Activated B cell treated with CpG ODN at 0.5 μM for 24 hours (primary cell): Measurements from ENCODE around the gene ZNF444. TPM values are rescaled to one million over a fixed set of nuclear protein-coding genes. Genes with fewer than 3 reads are reported as not detected.
"Not testable (repeated sequence)": the region's sequence is repeated elsewhere in the genome, so short reads cannot be mapped to it uniquely, and the experiment has no call there.

Experiments used
- ATAC-seq: fragments of 200-7000 bp; cut with Tn5 transposase; one replicate; pipeline ENCODE4 v1.10.0; 2021; ENCODE audit warnings: low read depth, mild to moderate bottlenecking, moderate library complexity
- CTCF ChIA-PET: fragments of 350-600 bp; sonication (Branson Sonifier 250); formaldehyde crosslinking; loops from one replicate; lab custom pipeline; 2021; ENCODE audit warnings: antibody characterized with exemption; lab: Charles Lee
- POLR2A ChIA-PET: fragments of 350-600 bp; sonication (Branson Sonifier 250); formaldehyde crosslinking; loops from one replicate; lab custom pipeline; 2021; ENCODE audit warnings: antibody characterized with exemption; lab: Charles Lee
- DNase-seq: peaks from one replicate; pipeline ENCODE4 v3.0.0; 2022
- H3K27ac Mint-ChIP-seq: one replicate; pipeline ENCODE4 v1.8.0; 2020; ENCODE audit warnings: mixed read lengths
- H3K27me3 Mint-ChIP-seq: one replicate; pipeline ENCODE4 v1.8.0; 2021; ENCODE audit warnings: mixed read lengths
- H3K36me3 Mint-ChIP-seq: one replicate; pipeline ENCODE4 v1.8.0; 2021; ENCODE audit warnings: low read depth, mixed read lengths
- H3K4me1 Mint-ChIP-seq: one replicate; pipeline ENCODE4 v1.8.0; 2021; ENCODE audit warnings: mixed read lengths
- H3K4me3 Mint-ChIP-seq: one replicate; pipeline ENCODE4 v1.8.0; 2020; ENCODE audit warnings: mild to moderate bottlenecking, mixed read lengths
- H3K9me3 Mint-ChIP-seq: one replicate; pipeline ENCODE4 v1.8.0; 2020; ENCODE audit warnings: mixed read lengths
- CTCF ChIP-seq: fragments of 200-600 bp; IDR thresholded peaks from one replicate; pipeline ENCODE4 v1.8.0; 2022; ENCODE audit warnings: antibody characterized with exemption, mild to moderate bottlenecking
- intact Hi-C: fragments of 100-400 bp; cut with micrococcal nuclease; formaldehyde crosslinking; loops from one replicate; pipeline ENCODE4 v1.15.1; 2024
- total RNA-seq: library from RNA; stranded (reverse); gene quantifications from 2 replicates; pipeline ENCODE4 v1.2.3, GENCODE V29; 2022

ZNF444 gene
- total RNA-seq, 1 donor from 2014 or later: 32.1 TPM

DNA sequence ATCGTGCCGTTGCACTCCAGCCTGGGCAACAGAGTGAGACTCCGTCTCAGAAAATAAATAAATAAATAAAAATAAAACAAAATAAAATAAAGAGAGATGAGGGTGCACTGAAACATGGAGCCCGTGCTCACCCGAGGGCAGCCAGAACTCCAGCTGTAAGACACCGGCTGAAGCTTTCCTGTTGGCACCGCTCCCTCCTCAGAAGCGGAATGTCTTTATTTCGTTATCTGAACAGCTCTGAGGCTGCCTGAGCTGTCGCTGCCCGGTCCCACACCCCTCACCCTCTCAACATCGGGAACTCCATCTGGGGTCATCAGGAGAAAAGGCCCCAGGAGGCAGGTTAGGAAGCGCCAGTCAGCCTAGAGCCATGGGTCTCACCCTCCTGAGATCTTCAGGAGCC, 44.4 kb upstream of the ZNF444 start:
- TF ChIP-seq CTCF: no peak
- POLR2A ChIA-PET: no interaction called here
- H3K27me3 Mint-ChIP-seq: no peaks in the 10 kb centered on the region
- CTCF ChIA-PET: no interaction called here
- no peaks in the 10 kb centered on the region for H3K9me3 Mint-ChIP-seq
- DNase-seq (no peak), ATAC-seq (no peak)
- no peak overlapping the region for H3K27ac Mint-ChIP-seq
- no peak overlapping the region for H3K4me3 Mint-ChIP-seq
- H3K4me1 Mint-ChIP-seq: no peaks in the 10 kb centered on the region
- peaks cover 57% of the 10 kb centered on the region for H3K36me3 Mint-ChIP-seq
- intact Hi-C loops: no loop called here

DNA sequence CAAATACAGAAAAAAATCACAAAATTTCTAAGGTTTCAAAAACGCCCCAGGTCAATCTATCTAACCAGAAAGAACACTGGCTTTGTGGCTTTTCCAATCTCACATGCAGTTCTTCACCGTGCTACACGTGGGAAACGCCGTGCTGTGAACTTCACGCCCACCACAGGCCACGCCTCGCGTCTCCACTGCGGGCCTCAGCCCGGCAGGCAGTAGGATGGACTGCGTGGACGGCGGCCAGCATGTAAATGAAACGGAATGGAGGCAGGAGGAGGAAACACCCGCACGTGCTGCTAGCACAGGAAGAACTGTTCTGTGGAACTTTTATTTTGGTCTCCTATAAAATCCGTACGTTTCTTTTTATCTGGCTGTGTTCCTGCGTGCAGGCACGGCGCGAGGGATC, 43.8 kb upstream of the ZNF444 start:
- no peaks in the 10 kb centered on the region for H3K9me3 Mint-ChIP-seq
- no peak overlapping the region for H3K4me3 Mint-ChIP-seq
- no peaks in the 10 kb centered on the region for H3K4me1 Mint-ChIP-seq
- POLR2A ChIA-PET: no interaction called here
- no peak for ATAC-seq
- no peak overlapping the region for H3K27ac Mint-ChIP-seq
- TF ChIP-seq CTCF: no peak
- no peaks in the 10 kb centered on the region for H3K27me3 Mint-ChIP-seq
- intact Hi-C loops: no loop called here
- CTCF ChIA-PET: no interaction called here
- DNase-seq: no peak
- H3K36me3 Mint-ChIP-seq: peaks cover 61% of the 10 kb centered on the region

DNA sequence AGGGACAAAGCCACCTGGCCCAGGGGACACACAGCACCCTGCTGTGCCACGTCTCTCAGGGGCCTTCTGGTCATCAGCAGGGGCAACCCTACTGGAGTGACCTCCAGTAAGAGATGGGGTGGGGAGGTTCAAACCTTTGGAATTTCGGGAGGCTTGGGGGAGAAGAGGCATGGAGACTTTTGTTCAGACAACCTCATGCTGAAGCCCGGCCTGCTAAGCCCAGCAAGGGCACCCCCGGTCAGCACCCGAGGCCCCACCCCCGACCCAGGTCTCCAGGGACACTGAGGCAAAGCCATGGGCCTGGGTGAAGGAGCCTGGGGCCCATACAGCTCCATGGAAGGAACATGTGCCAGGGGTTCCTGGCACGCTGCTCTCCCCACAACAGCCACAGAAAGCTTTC, 43.3 kb upstream of the ZNF444 start:
- no peaks in the 10 kb centered on the region for H3K27me3 Mint-ChIP-seq
- ATAC-seq: no peak
- H3K27ac Mint-ChIP-seq: no peak overlapping the region
- H3K9me3 Mint-ChIP-seq: no peaks in the 10 kb centered on the region
- peaks cover 61% of the 10 kb centered on the region for H3K36me3 Mint-ChIP-seq
- intact Hi-C loops: no loop called here
- POLR2A ChIA-PET: no interaction called here
- TF ChIP-seq CTCF: no peak
- peaks cover 3% of the 10 kb centered on the region for H3K4me1 Mint-ChIP-seq
- DNase-seq: no peak
- CTCF ChIA-PET: no interaction called here
- H3K4me3 Mint-ChIP-seq: no peak overlapping the region

GRCh38 chr19:56098237-56098636, 42.9 kb upstream of the ZNF444 start:
- H3K27ac Mint-ChIP-seq, H3K27me3 Mint-ChIP-seq, ATAC-seq, POLR2A ChIA-PET, H3K4me3 Mint-ChIP-seq, H3K9me3 Mint-ChIP-seq, intact Hi-C loops, CTCF ChIA-PET, DNase-seq, H3K4me1 Mint-ChIP-seq: not testable (repeated sequence)
- H3K36me3 Mint-ChIP-seq: peaks cover 56% of the 10 kb centered on the region

- no peak for ATAC-seq
- Mint-ChIP-seq H3K36me3 (peaks cover 49% of the 10 kb centered on the region), H3K27me3 (no peaks in the 10 kb centered on the region), H3K27ac (no peak overlapping the region), H3K4me1 (peaks cover 3% of the 10 kb centered on the region), H3K4me3 (no peak overlapping the region), H3K9me3 (no peaks in the 10 kb centered on the region)
- intact Hi-C loops: no loop called here
- DNase-seq: no peak
- ChIA-PET CTCF (no interaction called here), POLR2A (no interaction called here)
- no peak for TF ChIP-seq CTCF
Measured at GRCh38 chr19:56098731-56099568, 42.1 kb upstream of the ZNF444 start.
